Upper lobe of right lung (tissue), 1 donor: ENCODE data around the gene TEX47. TPM values are rescaled to one million over a fixed set of nuclear protein-coding genes. Genes with fewer than 3 reads are reported as not detected.
A peak's percentile ranks its signal among the peaks of the same experiment; 100 is the strongest.

Source experiments
- ATAC-seq: fragments of 200-7000 bp; cut with Tn5 transposase; one replicate; pipeline ENCODE4 v1.9.1; 2020; ENCODE audit warnings: mild to moderate bottlenecking, moderate library complexity
- DNase-seq: peaks from one replicate; pipeline ENCODE4 v3.0.0-alpha.2; 2020
- H3K27ac ChIP-seq: fragments of 200-600 bp; one replicate; pipeline ENCODE4 v1.8.0; 2022
- H3K27me3 ChIP-seq: fragments of 200-600 bp; one replicate; pipeline ENCODE4 v1.8.0; 2022; ENCODE audit warnings: mild to moderate bottlenecking
- H3K36me3 ChIP-seq: fragments of 200-600 bp; one replicate; pipeline ENCODE4 v1.8.0; 2022
- H3K4me1 ChIP-seq: fragments of 200-600 bp; one replicate; pipeline ENCODE4 v1.8.0; 2022
- H3K4me3 ChIP-seq: fragments of 200-600 bp; one replicate; pipeline ENCODE4 v1.8.0; 2022; ENCODE audit warnings: mild to moderate bottlenecking
- H3K9me3 ChIP-seq: fragments of 200-600 bp; one replicate; pipeline ENCODE4 v1.8.0; 2022
- intact Hi-C: fragments of 100-400 bp; cut with DNase I; formaldehyde crosslinking; loops from one replicate; pipeline ENCODE4 v1.11.0; 2022
- total RNA-seq: library from RNA; stranded (reverse); fragmentation: NEBNext Ultra II Directional; extraction: Animal tissue kit (Norgen Biotek cat#: 25700); gene quantifications from one replicate; pipeline ENCODE4 v1.2.1, GENCODE V29; 2021
- TF ChIP-seq, protein P1 (sequence below): fragments of 200-600 bp; IDR thresholded peaks from one replicate; pipeline ENCODE4 v1.8.0; 2022; ENCODE audit warnings: antibody characterized with exemption
- donor health status: DM: no; HTN: yes; CAD: no; lungs with severe emphysema.

Gene TEX47
- total RNA-seq, 1 donor from 2014 or later: not detected

DNA sequence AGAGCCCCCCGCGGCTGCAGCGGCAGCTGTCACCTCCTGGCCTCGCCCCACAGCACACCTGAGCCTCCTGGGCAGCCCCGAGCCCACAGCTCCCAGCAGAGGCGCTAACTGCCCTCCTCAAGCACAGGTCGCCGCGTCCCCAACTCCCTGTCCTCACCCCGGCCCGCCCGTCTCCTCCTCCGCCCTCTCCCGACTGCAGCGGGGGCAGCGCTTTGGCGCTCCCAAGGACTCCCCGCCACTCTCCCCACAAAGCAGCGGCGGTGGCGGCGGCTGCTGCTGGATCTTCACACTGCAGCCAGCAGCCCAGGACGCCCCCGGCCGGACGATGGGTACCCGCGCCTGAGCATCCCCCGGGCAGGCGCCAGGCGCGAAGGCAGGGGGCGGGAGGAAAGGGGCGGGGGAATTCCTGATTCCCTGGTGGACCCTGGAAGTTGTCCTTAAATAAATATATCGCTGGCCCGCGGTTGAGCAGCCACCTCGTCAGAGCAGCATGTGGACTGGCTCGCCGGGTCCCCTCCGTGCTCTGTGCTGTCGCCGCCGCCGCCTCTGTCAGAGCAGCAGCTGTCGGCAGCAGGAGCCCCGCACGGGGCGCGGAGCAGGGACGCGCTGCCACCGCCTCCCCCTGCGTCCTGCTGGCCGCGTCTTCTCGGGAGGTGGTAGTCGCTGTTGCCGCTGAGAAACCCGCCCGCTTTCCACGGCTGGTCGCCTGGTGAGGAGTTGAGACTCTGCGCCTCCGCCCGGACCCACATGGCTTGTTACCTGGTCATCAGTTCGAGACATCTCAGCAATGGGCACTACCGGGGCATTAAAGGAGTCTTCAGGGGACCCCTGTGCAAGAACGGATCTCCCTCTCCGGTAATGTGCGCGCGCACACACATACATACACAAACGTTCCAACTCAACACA is 36.1 kb downstream of the TEX47 start, which contains the start of gene ZNF804B:
Gene ZNF804B (plus strand): TSS at position 471 of the 906 bp plus-strand sequence. CDS start 277 bp downstream, at position 748.
- ATAC-seq (peak; percentile 54), DNase-seq (peak; percentile 64)
- Histone ChIP-seq H3K9me3 (no peaks in the 10 kb centered on the region), H3K4me3 (no peak within 1 kb of the TSS), H3K4me1 (no peaks in the 10 kb centered on the region), H3K36me3 (no peaks in the 10 kb centered on the region), H3K27me3 (peaks cover 45% of the 10 kb centered on the region), H3K27ac (no peak within 1 kb of the TSS)
- TF ChIP-seq, protein P1, sequence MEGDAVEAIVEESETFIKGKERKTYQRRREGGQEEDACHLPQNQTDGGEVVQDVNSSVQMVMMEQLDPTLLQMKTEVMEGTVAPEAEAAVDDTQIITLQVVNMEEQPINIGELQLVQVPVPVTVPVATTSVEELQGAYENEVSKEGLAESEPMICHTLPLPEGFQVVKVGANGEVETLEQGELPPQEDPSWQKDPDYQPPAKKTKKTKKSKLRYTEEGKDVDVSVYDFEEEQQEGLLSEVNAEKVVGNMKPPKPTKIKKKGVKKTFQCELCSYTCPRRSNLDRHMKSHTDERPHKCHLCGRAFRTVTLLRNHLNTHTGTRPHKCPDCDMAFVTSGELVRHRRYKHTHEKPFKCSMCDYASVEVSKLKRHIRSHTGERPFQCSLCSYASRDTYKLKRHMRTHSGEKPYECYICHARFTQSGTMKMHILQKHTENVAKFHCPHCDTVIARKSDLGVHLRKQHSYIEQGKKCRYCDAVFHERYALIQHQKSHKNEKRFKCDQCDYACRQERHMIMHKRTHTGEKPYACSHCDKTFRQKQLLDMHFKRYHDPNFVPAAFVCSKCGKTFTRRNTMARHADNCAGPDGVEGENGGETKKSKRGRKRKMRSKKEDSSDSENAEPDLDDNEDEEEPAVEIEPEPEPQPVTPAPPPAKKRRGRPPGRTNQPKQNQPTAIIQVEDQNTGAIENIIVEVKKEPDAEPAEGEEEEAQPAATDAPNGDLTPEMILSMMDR: no peak
- intact Hi-C loops: no loop called here

DNA sequence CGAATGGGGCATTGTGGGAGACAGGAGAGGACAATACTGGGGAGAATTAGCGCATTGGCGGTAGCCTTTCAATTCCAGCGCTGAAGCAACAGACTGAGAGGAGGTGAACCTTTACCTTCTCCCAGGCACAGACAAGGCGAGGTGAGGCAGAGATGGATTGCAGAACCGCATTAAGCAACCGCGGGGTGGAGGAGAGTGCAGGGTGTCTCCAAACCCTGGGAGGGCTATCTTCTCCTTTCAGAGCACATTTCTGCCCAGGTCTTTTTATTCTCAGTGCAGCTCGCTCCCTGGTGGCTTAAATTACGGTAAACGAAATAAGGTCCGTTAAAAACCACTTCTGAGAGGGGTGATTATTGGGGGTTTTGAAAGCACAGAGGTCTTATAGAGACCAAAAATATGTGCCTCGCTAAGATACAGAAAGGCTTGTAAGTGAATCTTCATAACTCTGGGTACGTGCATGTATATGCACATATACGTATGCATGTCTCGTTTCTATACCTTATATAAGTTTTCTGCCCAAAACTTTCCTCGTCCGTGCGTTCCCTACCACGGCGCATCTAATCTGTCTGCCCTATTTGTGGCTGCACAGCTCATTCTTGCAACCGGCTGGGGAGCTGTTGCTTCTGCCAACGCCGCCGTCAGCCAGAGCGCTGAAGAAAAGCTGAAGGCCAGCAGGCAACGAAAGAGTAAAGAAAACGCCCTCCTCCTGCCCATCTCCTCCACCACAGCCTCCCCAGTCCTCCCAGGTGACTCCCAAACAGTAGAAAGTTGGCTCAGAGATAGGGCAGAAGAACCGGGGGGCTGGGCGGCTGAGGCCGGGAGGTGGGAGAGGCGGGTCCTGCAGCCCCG is 36.9 kb downstream of the TEX47 start:
- Histone ChIP-seq H3K27ac (no peak overlapping the region), H3K27me3 (peaks cover 50% of the 10 kb centered on the region), H3K36me3 (no peaks in the 10 kb centered on the region), H3K9me3 (no peaks in the 10 kb centered on the region), H3K4me1 (no peaks in the 10 kb centered on the region), H3K4me3 (no peak overlapping the region)
- intact Hi-C loops: no loop called here
- TF ChIP-seq, protein P1: no peak
- DNase-seq (peak; percentile 55), ATAC-seq (peak; percentile 13)

DNA sequence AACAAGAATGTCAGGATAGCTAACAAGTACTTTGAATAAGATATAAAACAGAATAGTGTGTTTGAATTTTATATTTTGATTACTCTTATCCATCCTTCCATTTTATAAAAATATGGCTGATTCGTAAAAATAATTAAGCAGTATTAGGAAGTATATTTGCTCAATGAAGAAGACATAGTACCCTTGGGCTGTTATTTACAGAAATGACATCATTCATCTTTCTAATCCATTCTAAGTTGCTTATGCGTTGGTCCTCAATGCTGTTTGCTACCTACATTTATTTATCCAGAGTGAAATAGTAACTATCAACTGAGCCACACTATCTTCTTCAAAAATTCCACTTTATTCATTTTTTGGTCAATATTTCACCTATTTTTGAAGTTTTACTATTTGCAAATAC is 38.2 kb downstream of the TEX47 start:
- TF ChIP-seq, protein P1: no peak
- H3K27me3 ChIP-seq: peaks cover 54% of the 10 kb centered on the region

DNA sequence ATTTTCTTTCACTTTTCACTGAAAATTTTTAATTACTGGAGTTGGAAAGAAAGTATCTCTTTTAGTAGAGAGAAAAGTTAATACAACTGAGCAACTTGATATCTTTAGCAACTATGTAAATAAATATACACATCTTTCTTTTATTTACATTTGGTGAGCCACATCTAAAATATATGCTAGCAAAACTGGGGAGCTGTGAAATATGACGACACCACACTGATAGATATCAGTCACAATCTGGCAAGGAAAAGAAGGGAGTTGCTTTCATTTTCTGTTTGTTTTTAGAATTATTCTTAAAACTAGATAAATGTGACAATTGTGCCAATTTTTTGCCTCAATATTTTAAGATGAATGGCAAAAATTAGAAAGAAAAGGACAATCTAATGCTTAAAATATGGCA is 38.7 kb downstream of the TEX47 start:
- H3K4me3 ChIP-seq: no peak overlapping the region
- H3K36me3 ChIP-seq: no peaks in the 10 kb centered on the region
- no peak for ATAC-seq
- DNase-seq: no peak
- H3K27ac ChIP-seq: no peak overlapping the region
- TF ChIP-seq, protein P1: no peak
- H3K4me1 ChIP-seq: no peaks in the 10 kb centered on the region
- intact Hi-C loops: no loop called here
- H3K9me3 ChIP-seq: no peaks in the 10 kb centered on the region
- H3K27me3 ChIP-seq: peaks cover 54% of the 10 kb centered on the region

More for the DNA sequence above, 38.2 kb downstream of the TEX47 start:
- H3K4me1 ChIP-seq: no peaks in the 10 kb centered on the region
- H3K27ac ChIP-seq: no peak overlapping the region
- no peak for ATAC-seq
- no peak for DNase-seq
- H3K4me3 ChIP-seq: no peak overlapping the region
- intact Hi-C loops: no loop called here
- H3K9me3 ChIP-seq: no peaks in the 10 kb centered on the region
- H3K36me3 ChIP-seq: no peaks in the 10 kb centered on the region

DNA sequence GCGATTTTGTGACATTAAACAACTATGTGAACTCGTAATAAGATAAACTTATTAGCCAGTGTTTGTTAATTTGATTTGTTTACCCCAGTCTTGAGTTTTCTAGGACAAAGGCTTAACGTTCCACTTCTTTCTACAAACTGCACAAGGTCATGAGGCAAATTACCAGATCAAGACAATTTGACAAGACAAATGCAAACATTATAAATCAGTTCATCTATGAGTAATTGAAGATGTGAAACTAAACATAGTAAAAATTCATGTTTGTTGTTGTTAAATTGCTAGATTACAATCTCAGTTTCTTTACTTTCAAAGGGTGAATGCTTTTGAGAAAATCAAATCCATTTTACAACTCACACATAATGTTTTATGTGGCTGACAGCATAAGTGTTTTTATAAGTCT is 49.4 kb downstream of the TEX47 start:
- Histone ChIP-seq H3K36me3 (no peaks in the 10 kb centered on the region), H3K27me3 (no peaks in the 10 kb centered on the region), H3K9me3 (no peaks in the 10 kb centered on the region), H3K4me1 (no peaks in the 10 kb centered on the region), H3K27ac (no peak overlapping the region), H3K4me3 (no peak overlapping the region)
- DNase-seq: no peak
- intact Hi-C loops: no loop called here
- TF ChIP-seq, protein P1: no peak
- ATAC-seq: no peak

Other genes with a start within 250 kb of the TEX47 start
- gene ZNF804B, start 36.0 kb downstream of the TEX47 start, total RNA-seq: not detected